Activated CD8-positive, alpha-beta memory T cell treated with anti-CD3 and anti-CD28 coated beads for 36 hours (primary cell): ENCODE data around the gene MVD. TPM values are rescaled to one million over a fixed set of nuclear protein-coding genes. Genes with fewer than 3 reads are reported as not detected.

ENCODE experiments used
- CTCF ChIA-PET: fragments of 350-600 bp; sonication (Branson Sonifier 250); formaldehyde crosslinking; loops from one replicate; lab custom pipeline; 2021; ENCODE audit warnings: antibody characterized with exemption; lab: Charles Lee
- POLR2A ChIA-PET: fragments of 350-600 bp; sonication (Branson Sonifier 250); formaldehyde crosslinking; loops from one replicate; lab custom pipeline; 2021; ENCODE audit warnings: antibody characterized with exemption; lab: Charles Lee
- total RNA-seq, 2 experiments: library from RNA; stranded (reverse); gene quantifications; one replicate each; pipeline ENCODE4 v1.2.3, GENCODE V29; 2021

The MVD gene
- total RNA-seq, 2 experiments from 2014 or later: 66.5 to 68.5 TPM

DNA sequence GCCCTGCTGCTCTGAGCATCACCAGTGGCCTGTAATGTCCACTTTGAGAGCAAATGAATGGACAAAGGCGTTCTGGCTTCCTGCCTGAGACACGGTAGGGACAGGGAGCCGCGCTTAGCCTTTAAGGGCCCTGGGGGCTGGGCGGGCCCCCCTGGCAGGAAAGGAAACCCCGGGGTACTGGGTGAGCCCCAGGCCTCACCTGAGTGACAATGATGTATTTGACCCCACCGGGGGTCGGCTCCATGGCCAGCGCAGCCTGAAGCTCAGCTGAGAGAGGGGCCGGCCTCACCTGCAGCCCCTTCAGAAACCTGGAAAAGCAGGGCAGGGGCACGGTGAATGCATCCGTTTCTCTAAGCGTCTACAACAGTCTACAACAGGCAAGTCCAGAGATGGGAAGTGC, 9.8 kb downstream of the MVD start:
- CTCF ChIA-PET: interaction anchor here (0.9 kb wide), 1 partner anchor 12 kb away, joined by 4 read pairs; no protein-coding TSS in a partner anchor
- POLR2A ChIA-PET: no interaction called here

DNA sequence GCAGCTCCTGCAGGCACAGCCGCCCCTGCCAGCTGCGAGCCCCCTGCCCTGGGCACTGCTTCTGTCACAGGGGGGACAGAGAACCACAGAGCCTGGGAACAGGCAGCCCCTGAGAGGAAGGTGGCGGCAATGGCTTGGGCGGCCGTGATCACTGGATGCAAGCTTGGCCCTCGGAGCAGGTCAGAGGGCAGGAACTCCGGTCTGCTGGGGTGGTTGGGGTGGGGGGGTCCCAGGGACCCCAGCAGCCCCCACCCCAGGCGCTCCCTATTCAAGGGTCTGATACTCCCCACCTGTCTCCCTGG, 10.2 kb downstream of the MVD start:
- POLR2A ChIA-PET: no interaction called here

DNA sequence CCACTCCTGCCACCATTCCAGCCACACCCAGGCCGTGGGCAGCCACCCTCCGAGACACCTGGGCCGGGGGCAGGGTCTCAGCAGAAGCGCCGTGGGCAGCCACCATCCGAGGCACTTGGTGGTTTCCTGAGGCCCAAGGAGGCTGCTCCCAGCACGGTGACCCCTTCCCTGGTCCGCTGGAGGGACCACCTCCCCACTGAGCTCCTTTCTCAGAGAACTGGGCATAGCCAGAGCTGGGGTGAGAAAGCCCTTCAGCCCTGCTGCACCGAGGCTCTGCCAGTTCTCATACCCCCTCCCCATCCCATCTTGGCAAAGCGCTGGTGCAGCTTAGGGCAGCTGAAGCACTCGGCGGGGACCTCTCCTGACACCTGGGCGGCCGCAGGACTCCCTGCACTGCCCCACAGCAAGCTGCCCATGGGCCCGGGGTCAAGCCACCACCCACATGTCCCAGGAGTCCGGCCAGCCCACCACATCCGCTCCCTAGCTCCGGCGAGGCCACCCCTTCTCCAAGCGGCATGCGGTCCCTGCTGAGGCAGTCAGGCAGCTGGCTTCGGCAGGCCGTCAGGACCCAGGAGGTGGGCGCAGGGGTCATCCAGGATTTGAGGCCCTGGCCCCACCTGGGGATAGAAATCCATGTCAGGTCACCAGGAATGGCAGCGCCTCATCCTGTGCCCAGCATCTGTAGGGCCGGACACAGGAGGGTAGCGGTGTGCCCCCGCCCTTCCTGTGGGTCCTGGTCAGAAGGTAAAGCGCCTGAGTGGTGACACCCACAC, 10.7 kb downstream of the MVD start:
- ChIA-PET POLR2A (interaction anchor here (0.5 to 0.8 kb wide), 3 partner anchors 20 to 133 kb away, joined by 3 to 7 read pairs (median 3); partner anchors contain the start of gene PIEZO1), CTCF (no interaction called here)

More for the DNA sequence above, 10.2 kb downstream of the MVD start:
- CTCF ChIA-PET: no interaction called here

DNA sequence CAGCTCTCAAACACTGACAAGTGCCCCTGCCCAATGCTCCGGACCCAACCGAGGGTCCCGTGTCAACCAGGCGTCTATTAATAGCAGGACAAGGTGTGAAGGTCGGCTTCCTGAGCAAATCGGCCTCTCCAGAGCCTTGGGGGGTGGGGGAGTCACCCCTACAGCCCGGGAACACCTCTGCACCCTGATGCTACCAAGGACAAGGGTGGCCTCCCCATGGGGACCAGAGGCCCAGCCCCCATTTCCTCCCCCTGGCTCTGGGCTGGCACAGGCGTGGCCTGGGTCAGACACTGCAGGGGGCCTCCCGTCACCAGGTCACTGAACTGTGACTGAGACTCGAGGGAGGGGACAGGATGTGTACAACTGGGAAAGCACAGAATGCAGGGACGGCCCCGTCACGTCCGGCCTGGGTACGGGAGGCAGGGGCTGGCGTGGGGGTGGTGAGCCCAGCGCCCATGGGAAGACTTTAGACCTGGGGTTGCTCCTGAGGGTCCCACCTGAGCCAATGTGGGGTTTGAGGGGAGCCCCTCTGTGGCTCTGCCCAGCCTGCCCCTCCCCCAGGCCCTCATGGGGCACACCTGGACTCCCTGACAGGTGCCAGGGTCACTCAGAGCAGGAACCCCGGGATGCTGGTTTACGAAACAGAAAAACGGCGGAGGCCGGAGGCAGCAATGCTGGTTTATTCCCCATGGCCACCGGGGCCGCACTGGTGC, 11.5 kb downstream of the MVD start:
- POLR2A ChIA-PET: interaction anchor here (0.8 to 2.6 kb wide), 3 partner anchors 12 to 134 kb away, joined by 5 to 8 read pairs (median 7); partner anchors contain the start of genes IL17C and PIEZO1
- CTCF ChIA-PET: no interaction called here

DNA sequence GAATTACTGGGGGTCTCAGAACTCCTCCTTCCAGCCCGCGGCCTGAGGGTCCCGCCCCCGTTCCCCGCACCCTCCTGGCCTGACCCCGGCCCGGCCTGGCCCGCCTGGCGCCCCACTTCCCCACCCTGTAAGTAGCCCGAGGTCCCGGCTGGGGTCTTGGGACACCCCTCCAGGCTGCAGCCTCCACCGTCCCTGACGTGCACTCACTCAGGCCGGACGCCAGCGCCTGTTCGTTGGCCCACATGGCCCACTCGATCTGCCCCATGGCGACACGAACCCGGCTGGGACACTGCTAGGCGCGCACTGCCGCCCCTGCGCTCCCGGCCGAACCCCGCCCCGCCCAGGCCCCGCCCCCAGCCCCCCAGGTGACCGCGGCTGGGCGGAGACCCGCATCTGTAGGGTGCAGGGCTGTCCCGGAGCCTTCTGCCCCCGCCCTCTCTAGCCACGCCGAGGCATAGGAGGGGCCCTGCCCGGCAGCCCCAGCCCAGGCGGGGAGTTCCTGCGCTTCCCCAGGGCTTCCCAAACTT, 12.1 kb downstream of the MVD start, which contains the start of gene CYBA:
Gene CYBA (minus strand): TSS at position 305 of the 527 bp plus-strand sequence. CDS start 40 bp downstream, at position 265.
- POLR2A ChIA-PET: interaction anchor here (0.9 to 2.6 kb wide), 4 partner anchors 11 to 79 kb away, joined by 3 to 8 read pairs (median 4); partner anchors contain the start of gene IL17C
- CTCF ChIA-PET: no interaction called here

DNA sequence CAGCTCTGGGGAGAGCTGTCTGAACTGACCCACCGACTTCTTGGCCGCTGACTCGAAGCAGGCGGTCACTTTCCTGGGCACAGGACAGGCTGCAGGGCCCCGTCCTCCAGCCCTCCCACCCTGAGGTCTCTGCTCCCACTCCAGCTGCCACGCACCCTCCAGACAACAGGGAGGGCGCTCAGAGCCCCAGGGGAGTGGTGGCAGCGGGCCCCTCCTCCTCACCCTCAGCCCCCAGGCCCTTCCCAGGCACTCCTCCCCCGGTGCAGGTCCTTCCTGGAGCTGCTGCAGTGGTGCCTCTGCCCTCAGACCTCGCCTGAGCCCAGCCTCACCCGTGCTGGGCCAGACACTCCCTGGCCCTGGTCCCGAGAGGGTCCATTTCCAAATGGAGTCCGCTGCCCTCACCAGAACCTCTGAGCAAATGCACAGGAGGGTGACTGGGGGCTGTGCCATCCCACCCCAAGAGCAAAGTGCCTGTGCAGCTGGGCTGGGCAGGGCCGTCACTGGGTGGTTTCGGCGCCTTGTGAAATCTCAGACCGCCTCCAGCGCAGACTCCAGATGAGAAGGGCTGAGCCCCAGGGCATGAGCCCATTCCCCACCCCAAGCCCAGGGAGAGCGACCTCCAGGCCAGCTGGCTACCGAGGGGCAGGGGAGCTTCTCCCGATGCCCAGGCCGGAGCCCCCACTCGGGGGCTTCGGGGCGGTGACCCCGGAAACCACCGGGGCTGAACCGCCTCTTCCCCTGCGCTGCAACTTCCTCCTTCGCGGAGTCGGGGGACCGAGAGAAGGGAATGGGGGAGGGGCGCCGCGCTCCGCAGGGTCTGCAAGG, 12.8 kb downstream of the MVD start:
- ChIA-PET POLR2A (interaction anchor here (0.9 to 2.6 kb wide), 6 partner anchors 11 to 80 kb away, joined by 3 to 8 read pairs (median 4); partner anchors contain the start of genes IL17C and ZC3H18), CTCF (interaction anchor here (1.0 kb wide), 1 partner anchor 35 kb away, joined by 3 read pairs; no protein-coding TSS in a partner anchor)

DNA sequence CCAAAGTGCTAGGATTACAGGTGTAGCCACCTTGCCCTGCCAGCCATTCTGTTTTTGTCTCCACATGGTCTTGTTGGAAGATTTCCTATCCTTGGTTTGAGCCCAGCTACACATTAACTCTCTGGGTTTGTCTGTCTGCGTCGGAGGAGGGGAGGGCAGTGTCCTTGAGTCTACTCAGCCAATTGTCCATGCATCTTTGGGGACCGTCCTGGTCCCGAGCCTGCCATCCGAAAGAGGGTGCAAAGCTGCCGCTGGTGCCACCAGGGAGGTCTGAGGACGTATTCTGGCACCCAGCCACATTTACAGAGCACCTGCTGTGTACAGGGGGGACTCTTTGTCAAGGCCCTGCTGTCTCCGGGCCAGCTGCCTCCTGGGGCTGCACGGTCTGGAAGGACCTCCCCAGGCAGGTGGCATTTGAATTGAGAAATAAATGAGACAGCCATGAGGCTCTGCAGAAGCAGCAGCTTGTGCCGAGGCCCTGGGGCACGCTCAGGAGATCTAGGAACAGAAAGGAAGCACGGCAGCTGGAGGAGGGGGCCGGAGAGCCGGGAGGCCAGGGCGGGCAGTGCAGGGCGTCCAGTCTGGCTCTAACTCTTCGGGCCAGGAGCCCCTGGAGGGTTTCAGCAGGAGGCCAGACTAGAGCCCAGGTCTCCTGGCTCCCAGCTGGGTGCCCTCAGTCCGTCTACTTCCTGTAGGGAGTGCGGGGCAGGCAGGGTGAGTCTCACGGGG, 13.5 kb downstream of the MVD start:
- CTCF ChIA-PET: interaction anchor here (0.7 to 1.5 kb wide), 3 partner anchors 10 to 36 kb away, joined by 3 read pairs; no protein-coding TSS in a partner anchor

DNA sequence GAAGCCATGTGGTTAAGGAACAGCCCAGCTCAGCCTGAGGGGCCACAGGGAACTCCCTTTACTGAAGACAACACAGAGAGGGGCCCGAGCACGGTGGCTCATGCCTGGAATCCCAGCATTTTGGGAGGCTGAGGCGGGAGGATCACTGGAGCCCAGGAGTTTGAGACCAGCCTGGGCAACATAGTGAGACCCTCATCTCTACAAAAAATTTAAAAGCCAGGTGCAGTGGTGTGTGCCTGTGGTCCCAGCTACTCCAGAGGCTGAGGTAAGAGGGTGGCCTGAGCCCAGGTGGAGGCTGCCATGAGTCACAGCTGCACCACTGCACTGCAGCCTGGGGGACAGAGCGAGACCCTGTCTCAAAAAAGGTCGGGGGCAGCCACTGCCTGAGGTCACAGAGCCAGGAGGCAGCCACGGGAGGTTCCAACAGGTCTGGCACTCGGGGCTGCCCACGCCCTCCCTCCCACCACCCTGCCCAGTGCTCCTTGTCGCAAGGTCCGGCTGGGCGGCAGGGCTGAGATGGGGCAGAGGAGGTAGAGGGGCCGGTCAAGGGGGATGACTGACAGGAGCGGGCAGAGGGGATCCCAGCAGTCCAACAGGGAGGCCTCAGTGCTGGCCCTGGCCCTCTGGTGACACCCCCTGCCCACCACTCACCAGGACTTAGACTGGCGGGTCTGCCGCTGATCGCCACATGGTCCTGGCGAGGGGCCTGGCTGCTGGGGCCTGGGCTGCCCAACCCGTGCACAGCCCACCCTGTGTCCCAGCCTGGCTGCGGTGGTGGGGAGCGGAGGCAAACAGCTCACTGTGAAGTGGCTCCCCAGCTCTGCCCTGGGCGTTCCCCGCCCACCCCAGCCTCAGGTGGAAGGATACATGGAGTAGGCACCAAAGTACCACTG, 15.5 kb downstream of the MVD start:
- ChIA-PET POLR2A (interaction anchor here (1.0 kb wide), 1 partner anchor 8 kb away, joined by 4 read pairs; no protein-coding TSS in a partner anchor), CTCF (interaction anchor here (0.8 to 1.0 kb wide), 2 partner anchors 21 to 27 kb away, joined by 3 read pairs; no protein-coding TSS in a partner anchor)

More for the DNA sequence above, 13.5 kb downstream of the MVD start:
- POLR2A ChIA-PET: interaction anchor here (0.9 to 2.6 kb wide), 5 partner anchors 10 to 79 kb away, joined by 3 to 8 read pairs (median 4); partner anchors contain the start of genes IL17C and ZC3H18

DNA sequence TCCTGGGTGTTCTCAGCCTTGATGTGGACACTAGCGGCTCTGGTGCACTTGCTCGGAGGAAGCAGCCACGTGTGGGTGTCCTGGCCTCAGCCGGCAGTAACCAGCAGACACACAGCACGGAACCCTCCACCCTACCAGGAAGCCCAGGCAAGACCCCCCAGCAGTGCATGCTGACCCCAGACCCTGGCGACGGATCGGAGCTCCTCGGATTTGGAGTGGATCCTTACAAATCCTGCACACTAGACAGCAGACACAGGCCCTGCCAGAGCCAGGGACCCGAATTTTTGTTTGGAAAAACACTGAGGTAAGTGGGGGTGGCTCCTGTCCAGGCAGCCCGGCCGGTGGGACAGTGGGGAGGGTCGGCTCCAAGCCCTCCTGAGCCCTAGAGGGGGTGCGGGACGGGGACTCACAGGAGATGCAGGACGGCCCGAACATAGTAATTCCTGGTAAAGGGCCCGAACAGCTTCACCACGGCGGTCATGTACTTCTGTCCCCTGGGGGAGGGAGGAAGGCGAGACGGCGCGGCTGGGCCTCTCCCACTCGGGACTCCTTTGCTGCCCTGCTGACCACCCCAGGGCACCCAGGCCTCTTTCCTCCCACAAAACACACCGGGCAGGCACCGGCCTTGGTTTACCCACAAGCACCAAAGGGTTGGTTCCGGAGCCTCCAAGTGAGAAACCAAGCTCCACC, 16.4 kb downstream of the MVD start:
- CTCF ChIA-PET: interaction anchor here (0.8 to 1.0 kb wide), 2 partner anchors 22 to 26 kb away, joined by 3 read pairs; no protein-coding TSS in a partner anchor
- POLR2A ChIA-PET: no interaction called here

DNA sequence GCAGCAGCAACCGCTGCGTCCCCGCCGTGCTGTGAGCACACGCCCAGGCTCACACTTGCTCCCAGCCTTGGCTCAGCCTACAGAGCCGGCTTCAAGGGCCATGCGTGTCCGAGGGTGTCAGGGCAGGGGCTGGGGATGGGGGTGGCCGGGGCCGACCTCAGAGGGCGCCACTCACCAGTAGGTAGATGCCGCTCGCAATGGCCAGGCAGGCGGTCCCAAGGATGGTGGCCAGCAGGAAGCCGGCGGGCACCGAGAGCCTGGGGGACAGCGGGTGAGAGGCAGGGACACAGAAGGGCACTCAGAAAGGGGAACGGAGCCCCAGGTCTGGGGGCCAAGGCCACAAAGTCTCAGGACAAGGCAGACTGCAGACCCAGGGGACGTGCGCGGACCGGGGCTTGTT, 16.9 kb downstream of the MVD start:
- ChIA-PET POLR2A (no interaction called here), CTCF (no interaction called here)

DNA sequence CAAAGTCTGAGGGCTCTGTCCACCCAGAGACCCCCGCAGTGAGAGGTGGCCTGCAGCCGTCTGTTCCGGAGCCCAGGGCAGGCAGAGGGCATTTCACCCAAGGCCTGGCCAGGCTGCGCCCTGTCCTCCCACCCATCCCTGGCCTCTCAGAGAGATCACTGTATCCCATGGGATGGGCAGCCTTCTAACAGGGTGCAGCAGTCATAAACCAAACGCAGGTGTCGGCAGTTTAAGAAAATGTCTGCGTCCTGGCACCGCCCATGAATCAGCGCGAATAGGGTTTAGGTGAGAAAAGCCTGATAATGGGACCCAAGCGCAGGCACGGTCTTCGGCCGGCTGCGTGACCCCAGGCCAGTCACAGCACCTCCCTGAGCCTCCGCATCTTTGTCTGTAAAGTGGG, 17.4 kb downstream of the MVD start:
- CTCF ChIA-PET: no interaction called here
- POLR2A ChIA-PET: no interaction called here

DNA sequence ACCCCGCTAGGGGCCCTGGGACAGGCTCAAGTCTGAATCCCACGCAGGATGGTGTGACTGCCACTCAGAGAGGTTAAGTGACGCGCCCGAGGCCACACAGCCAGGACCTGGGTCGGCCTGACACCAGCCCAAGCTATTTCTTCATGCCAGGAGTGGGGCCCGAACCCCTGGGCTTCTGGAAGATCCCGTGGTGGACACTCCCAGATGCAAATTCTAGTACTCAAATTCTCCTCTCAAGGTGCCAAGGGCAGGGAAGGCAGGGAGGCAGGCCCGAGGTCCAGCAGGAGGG, 19.3 kb downstream of the MVD start:
- ChIA-PET CTCF (interaction anchor here (1.4 kb wide), 1 partner anchor 94 kb away, joined by 3 read pairs; no protein-coding TSS in a partner anchor), POLR2A (no interaction called here)

DNA sequence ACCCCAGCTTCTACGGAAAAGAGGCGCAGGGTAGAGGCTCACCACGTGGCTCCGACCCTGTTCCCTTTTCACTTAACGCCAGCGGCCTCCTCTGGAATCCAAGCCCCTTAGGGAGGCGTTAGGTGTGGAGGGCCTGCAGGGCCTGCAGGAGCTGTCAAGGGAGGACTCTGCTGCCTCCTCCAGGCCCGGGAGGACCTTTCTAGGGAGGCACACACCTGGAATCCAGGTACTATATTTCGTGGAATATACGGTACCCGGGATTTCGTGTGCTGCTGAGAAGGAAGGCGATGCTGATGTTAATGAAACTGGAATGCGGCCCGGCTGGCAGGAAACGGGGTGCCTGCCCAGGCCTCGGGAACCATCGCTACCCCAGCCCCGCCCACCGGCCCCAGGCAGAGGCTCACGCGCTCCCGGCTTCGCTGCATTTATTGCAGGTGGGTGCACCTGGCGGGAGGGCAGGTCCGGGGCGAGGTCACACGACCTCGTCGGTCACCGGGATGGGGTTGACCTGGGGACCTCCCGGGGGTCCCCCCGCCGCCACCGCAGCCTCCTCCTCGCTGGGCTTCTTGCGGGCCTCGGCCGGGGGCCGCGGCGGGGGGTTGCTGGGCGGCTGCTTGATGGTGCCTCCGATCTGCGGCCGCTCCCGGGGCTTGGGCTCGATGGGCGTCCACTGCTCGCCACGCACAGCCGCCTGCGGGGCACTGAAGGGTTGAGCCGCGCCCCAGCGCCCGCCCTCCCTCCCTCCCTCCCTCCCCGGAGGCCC, 19.8 kb downstream of the MVD start:
- POLR2A ChIA-PET: no interaction called here
- CTCF ChIA-PET: interaction anchor here (1.4 kb wide), 1 partner anchor 94 kb away, joined by 3 read pairs; no protein-coding TSS in a partner anchor

DNA sequence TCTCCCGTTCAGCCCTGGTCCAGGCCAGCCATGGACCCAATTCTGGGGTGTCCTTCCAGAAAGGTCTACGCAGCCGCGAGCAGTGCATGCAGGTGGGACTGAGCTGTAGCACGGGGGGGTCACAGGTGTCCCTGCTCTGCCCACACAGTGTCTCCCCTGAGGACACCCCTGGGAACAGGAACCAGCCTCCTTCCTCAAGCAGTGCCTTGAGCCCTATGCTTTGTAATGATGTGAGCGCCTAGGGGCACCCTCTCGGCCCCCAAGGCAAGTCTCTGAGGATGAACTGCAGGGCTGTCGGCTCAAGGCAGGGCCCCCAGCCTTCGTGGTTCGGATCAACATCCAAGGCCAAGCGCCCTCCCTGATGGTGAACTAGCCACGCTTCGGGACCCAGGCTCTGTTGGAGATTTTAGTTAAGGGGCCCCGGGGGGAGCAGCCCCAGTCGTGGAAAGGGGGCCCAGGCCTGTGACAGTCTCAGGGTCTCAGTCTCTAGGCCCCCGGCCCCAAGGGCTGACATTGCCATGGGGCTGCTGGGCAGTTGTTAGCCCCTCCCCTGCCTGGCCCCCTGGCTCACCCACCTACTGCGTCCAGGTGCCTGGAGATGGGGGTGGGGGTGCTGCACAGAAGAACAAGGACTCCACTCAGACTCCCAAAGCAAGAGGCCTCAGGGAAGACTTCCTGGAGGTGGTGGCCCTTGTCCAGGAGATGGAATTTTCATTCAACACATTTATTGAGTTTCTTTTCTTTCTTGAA, 22.2 kb downstream of the MVD start:
- POLR2A ChIA-PET: interaction anchor here (0.5 to 2.5 kb wide), 3 partner anchors 10 to 38 kb away, joined by 3 to 8 read pairs (median 4); partner anchors contain the start of gene CYBA

DNA sequence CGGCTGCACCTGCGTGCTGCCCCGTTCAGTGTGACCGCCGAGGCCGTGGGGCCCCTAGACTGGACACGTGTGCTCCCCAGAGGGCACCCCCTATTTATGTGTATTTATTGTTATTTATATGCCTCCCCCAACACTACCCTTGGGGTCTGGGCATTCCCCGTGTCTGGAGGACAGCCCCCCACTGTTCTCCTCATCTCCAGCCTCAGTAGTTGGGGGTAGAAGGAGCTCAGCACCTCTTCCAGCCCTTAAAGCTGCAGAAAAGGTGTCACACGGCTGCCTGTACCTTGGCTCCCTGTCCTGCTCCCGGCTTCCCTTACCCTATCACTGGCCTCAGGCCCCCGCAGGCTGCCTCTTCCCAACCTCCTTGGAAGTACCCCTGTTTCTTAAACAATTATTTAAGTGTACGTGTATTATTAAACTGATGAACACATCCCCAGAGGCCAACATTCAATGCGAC, 22.8 kb downstream of the MVD start:
- CTCF ChIA-PET: interaction anchor here (0.8 kb wide), 1 partner anchor 9 kb away, joined by 3 read pairs; no protein-coding TSS in a partner anchor
- POLR2A ChIA-PET: interaction anchor here (0.5 to 2.5 kb wide), 4 partner anchors 10 to 48 kb away, joined by 3 to 8 read pairs (median 4); partner anchors contain the start of gene CYBA

More for the DNA sequence above, 22.2 kb downstream of the MVD start:
- CTCF ChIA-PET: no interaction called here
